Hematopoietic multipotent progenitor cell treated with erythropoietin and hydrocortisone succinate and interleukin-3 and kit ligand, for 15 days (in vitro differentiated cells): ENCODE data around the gene CSAD.
"Not testable (repeated sequence)": the region's sequence is repeated elsewhere in the genome, so short reads cannot be mapped to it uniquely, and the experiment has no call there.

Experiments
- DNase-seq: peaks from one replicate; pipeline ENCODE4 v3.0.0-alpha.2; 2015; ENCODE audit warnings: low spot score

CSAD gene

DNA sequence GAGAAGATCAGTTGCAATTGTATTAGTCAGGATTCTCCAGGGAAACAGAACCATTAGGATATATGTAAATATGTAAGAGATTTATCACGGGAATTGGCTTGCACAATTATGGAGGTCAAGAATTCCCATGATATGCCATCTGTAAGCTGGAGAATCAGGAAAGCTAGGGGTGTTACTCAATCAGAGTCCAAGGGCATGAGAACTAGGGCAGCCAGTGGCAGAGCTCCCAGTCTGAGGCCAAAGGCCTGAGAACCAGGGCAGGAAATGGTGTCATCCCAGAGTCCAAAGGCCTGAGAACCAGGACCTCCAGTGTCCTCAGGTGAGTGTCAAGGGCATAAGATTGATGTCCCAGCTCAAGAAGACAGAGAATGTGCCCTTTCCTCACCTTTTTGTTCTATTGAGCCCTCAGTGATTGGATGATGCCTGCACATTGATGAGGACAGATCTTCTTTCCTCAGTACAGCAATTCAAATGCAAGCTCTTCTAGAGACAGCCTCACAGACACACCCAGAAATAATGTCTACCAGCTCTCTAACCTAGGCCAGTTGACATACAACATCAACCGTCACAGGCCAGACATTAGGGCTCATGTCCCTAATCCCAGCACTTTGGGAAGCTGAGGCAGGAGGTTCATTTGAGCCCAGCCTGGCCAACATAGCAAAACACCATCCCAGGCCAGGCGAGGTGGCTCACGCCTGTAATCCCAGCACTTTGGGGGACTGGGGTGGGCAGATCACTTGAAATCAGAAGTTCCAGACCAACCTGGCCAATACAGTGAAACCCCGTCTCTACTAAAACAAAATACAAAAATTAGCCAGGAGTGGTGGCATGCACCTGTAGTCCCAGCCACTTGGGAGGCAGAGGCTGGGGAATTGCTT, 35.1 kb downstream of the CSAD start:
- no peak for DNase-seq

DNA sequence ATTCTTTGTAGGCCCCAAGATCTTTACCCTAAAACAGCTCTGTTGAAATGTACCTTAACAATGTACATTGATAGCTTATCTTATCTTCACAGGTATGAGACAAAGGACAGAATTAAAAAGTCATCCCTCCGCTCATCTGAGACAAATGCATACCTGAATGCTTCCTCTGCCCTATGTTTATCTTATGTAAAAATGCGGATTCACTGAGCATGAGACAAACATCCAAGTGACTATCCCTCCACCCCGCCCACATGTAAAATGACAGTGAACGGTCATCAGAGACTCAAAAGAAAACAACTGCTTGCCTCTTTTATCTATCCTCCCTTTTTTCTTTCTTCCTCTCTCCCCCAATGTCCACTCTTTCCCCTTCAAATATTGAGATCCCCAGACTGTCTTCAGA, 37.4 kb downstream of the CSAD start:
- DNase-seq, result no peak

DNA sequence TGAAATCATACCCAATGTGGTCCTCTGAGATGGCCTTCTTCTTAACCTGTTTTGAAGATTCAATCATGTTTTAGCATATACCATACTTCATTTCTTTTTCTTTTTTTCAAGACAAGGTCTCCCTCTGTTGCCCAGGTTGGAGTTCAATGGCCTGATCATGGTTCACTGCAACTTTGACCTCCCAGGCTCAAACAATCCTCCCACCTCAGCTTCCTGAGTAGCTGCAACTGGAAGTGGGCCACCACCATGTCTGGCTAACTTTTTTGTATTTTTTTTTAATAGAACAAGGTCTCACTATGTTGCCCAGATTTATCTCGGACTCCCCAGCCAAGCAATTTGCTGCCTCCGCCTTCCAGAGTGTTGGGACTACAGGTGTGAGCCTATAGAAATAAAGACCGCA, 47.0 kb downstream of the CSAD start:
- DNase-seq, result no peak

DNA sequence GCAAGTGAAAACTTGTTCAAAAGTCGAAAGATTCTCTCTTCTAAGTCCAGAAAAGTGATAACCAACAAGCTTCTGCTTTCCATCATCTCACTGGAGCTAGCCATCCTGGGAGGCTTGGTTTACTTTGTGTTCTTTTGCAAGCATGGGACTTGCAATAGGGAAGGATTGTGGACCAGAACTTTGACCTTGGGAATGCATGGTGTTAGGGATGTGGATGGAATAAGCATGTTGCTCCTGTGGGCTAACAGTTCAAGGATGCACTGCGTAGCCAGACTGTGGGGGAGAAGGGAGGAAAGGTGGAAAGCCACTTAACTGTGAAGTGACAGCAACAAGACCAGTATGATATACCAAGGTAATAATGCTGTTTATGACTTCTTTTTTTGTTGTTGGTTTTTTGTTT, 48.9 kb downstream of the CSAD start:
- DNase-seq, result no peak

DNA sequence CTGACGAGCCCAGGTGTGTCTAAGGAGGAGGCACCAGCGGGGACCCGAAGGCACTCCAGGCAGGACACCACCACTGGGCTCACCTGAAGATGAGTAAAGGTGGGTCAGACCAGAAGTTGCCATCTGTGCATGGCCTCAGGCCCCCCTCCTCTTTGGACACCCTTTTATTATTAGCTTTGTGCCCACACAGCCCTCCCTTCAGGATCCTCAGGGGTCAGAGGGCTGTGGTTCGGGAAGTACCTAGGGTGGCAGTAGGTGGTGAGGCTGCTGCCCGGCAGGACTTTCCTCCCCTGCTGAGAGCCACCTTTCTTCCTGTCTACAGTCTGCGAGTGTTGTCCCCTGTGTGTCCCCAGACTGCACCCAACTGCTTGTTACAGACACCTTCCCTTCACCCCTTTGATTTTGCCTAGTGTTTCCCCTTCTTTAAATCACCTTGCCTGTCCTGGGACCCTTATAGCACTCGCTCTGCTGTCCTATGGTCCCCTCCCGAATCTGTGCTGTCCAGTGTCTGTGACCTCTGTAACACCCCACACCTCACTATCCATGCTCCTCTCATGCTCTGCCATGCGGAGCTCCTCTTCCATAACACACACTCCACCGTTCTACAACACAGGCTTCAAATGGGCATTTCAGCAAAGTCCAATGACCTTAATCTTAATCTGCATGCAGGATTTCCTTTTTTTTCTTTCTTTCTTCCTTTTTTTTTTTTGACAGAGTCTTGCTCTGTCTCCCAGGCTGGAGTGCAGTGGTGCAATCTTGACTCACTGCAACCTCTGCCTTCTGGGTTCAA, 51.8 kb downstream of the CSAD start:
- no peak for DNase-seq

DNA sequence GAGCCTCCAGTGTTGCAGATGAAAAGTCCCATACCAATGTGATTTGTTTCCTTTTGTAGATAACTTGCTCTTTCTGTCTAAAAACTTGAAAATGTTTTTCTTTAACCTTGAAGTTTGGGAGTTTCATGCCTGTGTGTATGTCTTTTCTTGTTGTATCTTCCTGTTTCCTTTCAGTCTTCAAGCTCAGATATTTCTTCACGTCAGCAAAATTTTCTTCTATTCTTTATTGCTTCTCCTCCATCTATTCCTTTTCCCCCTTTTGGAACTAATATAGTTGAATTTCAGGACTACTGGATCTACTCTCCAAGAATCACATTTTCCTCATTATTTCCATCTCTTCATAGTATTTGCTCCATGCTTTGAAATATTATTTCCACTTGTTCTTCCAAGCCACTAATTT, 53.6 kb downstream of the CSAD start:
- DNase-seq, result no peak

DNA sequence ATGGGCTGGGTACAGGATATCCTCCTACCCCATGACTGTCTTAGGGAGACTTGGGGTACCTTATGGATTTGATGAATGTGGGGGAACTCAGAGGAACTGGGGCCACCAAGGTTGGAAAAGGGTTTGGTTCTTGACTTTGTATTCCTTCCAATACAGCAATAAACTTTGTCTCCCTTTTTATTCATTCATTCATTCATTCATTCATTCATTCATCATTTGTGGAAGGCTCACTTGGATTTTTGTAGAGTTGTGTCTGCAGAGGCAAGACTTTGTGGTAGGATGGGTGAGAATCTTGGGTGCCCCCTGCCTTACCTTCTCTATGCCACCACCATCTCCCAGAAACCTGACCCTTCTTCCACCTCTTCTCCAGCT, 56.4 kb downstream of the CSAD start:
- DNase-seq, result no peak

DNA sequence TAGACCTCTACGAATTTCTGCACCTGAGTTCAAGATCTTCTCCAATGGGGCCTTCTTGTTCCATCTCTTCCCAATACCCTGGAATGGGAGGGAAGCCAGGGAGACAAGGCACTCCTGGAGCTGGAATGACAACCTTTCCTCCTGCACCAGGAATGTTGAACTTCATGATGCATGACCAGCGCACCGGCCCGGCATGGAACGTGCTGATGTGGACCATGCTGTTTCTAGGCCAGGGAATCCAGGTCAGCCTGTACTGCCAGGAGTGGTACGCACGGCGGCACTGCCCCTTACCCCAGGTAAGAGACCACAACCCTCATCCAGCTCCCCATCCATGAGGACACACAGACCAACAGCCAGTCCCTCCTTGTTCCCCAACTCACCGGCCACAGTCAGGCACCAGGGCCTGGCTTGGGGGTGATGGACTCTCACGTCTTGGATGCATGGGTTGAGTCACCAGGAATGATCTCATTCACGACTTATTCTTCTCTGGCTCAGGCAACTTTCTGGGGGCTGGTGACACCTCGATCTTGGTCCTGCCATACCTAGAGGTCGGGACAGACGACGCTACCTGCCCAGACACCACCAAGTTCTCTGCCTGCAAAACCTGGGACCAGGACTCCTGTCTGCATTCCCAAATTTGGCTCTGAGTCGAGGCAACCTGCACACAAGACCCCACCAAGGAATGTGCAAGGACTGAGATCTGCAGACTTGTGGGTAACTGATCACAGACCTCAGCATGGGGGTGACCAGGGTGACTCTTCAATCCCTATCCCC, 57.0 kb downstream of the CSAD start:
- DNase-seq, result no peak

DNA sequence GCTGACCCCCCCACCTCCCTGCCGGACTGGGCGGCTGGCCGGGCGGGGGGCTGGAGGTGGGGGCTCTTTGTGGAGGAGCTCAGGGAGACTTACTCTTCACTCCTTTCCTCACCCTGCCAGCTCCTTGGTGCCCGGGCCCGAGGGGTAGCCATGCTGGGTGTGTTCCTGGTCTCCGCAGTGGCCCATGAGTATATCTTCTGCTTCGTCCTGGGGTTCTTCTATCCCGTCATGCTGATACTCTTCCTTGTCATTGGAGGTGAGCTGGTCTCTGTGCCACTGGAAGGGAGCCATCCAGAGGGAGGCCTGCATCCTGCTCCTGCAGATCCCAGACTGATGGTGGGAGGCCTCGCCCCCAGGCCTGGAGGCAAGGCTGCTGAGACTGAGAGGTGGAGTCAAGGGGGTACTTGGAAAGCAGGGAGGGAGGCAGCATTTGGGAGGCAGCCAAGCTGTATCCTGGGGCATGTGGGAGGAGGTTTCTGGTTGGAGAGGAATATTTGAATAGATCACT, 57.7 kb downstream of the CSAD start:
- no peak for DNase-seq

DNA sequence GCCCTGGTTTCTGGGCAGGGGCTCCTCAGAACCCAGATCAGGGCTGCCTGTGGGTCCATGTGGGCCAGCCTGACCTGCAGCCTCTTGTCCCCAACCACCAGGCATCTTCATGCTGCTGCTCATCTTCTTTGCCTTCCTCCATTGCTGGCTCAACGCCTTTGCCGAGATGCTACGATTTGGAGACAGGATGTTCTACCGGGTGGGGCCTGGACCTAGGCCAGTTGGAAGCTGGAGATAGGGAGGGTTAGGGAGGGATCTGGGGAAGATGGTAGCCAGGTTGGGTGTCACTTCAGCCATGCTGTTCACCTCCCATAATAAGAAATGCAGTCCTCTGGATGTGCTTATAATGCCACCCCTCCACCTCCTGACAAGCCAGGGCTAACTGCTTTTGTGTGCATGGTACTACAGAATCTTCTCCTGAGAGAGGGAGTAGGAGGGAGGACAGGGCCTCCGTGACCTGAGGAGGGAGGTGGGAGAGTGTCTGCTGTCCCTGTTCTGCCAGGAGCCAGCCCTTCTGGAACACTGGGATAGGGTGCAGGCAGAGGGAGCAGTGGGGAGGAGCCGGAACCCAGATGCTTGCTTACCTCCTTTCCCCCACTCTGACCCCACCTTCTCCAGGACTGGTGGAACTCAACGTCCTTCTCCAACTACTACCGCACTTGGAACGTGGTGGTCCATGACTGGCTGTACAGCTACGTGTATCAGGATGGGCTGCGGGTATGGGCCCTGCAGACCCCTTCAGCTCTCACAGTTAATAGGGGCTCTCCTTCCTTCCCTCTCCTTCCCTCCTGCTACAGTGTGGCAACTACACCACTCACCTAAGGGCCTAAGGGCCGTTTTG, 59.8 kb downstream of the CSAD start:
- no peak for DNase-seq

DNA sequence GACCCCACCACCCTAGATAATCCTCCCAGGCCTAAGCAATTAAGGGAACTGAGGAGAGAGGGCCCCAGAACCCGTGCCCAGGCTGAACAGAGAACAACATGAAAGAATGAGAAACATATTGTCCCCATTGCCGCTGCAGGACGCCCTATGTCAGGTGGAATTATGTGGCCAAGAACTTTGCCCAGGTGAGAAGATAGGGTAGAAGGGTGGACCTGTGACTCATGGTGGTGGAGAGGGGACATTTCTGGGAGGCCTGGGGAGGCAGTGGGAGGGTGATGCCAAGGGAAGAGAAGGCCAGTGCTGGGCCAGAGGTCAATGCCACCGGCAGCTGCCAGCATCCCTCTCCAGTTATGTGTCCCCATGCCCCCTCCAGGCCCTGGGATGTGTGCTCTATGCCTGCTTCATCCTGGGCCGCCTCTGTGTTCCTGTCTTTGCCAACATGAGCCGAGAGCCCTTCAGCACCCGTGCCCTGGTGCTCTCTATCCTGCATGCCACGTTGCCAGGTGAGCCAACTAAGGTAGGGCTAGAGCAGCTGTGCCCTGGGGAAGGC, 61.9 kb downstream of the CSAD start:
- DNase-seq, result no peak

DNA sequence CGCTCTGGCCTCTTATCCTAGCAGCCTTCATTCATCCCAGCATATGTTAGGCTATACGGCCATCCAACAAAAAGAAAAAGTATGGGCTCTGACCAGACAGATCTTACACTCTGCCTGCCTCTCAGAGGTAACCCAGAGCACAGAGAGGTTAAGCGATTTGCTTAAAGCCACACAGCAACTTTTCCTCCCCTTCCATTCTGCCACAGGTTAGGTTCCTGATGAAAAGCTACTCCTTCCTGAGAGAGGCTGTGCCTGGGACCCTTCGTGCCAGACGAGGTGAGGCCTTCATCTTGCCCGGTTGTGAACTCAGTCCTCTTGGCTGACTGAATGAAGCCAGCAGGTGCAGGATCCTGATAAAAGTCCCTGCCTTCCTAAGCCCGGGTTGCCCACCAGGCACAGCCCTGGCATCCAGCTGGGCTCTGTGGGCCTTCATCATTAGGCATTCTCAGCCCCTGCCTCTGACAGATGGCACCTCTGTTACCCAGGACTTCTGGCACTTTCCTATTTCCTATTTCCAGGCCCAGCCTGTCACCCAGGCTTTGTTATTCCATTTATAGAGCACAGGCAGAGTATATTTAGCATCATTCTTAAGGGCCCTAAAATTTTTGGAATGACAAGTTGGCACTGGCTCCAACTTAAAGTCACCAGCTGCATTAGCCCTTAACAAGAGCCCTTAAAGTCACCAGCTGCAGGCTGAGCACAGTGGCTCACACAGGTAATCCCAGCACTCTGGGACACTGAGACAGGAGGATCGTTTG, 64.7 kb downstream of the CSAD start:
- no peak for DNase-seq

DNA sequence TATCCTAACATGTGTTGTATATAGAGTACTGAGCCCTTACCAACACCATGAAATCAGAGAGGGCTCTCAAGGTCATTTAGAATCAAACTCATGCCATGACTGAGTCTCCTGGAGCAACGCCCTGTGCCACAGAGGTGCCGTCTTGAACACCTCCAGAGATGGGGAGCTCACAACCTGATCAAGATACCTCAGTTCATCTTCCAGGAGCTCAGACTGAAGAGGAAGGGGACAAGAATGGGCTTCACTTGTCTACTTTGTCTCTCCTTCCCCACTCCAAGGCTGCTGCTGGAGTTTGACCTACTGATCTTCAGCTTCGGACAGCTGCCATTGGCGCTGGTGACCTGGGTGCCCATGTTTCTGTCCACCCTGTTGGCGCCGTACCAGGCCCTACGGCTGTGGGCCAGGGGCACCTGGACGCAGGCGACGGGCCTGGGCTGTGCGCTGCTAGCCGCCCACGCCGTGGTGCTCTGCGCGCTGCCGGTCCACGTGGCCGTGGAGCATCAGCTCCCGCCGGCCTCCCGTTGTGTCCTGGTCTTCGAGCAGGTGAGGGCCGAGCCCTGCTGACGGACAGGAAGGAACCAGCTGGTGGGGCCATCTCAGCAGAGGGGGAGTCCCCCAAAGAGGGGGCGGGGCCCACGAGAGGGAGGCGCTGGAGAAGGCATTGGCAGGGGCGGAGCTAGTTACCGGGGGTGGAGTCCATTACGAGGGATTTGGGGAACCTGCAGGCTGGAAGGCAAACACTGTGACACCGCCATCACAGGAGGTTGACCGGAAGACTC, 65.4 kb downstream of the CSAD start:
- no peak for DNase-seq

DNA sequence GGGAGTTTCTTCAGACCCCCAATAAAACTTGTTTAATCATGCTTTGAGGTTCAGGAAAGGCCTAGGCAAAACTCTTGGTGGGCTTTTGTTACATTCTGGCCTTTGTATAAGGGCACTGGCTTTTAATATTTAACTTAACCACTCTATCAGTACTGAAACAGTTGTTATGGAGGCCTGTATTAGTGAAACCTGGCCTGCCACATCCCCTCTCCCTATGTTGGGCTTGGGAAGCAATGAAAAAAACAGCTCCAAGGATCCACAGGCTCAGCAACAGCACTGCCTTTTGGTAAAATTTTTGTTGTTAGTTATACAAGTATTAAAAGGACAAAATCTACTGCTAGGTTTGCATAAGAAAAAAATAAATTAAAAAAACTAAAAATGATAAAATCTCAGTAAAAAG, 66.8 kb downstream of the CSAD start:
- no peak for DNase-seq

DNA sequence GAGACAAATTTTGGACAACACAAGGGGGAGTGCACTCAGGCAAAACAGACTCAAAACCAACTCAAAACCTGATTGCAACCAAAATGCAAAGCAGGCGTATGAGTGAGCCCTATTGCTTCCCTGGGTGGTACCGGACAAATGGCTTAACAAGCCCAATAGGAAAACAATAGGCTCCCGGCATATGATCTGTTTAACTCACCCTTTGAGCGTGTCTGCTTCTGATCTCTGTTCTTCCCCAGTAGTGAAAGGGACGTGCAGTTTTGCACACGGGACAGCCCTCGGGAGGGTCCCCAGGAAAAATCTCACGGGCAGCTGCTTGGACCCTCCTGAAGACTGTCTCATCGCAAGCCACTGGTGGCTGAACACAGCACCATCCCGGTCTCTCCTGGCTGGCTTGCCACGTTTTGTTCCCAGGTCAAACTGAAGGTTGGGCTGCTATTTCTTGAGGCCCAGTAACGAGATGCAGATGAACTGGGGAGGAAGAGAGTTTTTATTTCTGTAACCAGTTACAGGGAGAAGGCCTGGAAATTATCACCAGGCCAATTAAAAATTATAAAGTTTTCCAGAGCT, 67.5 kb downstream of the CSAD start:
- no peak for DNase-seq

DNA sequence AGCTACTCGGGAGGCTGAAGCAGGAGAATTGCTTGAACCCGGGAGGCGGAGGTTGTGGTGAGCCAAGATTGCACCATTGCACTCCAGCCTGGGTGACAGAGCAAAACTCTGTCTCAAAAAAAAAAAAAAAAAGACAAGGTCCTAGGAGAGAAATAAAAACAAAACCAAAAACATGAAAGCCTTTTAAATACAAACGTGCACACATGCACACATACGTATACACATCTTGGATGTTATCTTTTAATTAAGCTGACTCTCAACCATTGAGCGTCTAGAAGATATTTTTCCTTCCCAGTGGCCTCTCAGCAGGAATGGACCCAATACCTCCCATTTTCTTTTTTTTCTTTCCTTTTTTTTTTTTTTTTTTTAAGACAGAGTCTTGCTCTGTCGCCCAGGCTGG, 68.3 kb downstream of the CSAD start:
- not testable (repeated sequence) for DNase-seq
